ENCODE measurements around the gene MBD3L4. TPM values are rescaled to one million over a fixed set of nuclear protein-coding genes. Genes with fewer than 3 reads are reported as not detected.

MBD3L4 gene
- total RNA-seq, 1 experiment from 2014 or later = not detected

DNA sequence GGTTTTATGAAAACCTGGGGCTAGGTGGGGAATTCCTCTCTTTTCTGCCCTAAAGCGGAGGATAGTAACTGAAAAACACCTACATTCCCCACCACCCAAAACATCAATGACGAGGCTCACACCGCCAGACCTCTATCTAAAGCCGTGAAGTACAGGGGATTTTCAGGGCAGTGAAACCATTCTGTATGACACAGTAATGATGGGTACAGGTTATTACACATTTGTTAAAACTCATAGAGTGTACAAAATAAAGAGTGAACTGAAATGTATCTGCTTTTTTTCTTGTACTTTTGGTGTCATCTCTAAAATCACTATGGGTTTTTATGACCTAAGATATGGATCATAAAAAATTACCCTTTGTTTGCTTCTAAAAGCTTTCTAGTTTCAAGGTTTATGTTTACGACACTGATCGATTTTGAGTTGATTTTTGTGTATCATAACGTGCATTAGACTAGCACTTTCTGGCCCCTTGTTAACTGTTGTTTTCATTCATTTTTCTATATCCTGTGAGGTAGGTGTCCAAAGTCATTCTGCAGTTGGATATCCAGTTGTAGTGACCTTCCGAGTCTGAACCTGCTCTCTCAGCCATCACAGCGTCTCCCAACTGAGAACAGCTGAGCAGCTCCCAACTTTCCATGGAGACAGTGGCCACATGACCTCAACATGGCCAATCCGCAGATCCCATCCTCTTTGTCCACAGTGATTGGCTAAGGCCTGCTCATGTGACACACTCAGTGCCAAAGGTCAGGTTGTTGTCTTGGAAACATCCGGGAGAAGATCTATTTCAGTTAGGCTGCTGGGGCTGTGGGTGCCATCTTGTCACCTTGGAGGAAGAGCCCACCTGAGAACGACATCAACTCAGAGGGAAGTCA lies 29.0 kb downstream of the MBD3L4 start:
- Histone ChIP-seq H2AFZ (ENCODE audit: low read depth, low read length, poor library complexity, severe bottlenecking) (no peak overlapping the region), H3K36me3 (ENCODE audit: control insufficient read depth in 1 of 2, insufficient read depth in 2 of 2, low read length in 2 of 2) (no peaks in the 10 kb centered on the region), H3K79me2 (ENCODE audit: insufficient read depth, low read length) (no peaks in the 10 kb centered on the region), H3K27me3 (ENCODE audit: insufficient read depth, low read length) (no peaks in the 10 kb centered on the region), H3K4me3 (replicated peaks in 1 of 2; ENCODE audit: low read depth in 1 of 2, low read length in 2 of 2) (no peak overlapping the region), H3K9me2 (ENCODE audit: insufficient read depth) (no peaks in the 10 kb centered on the region), H3K9me3 (ENCODE audit: control insufficient read depth in 1 of 2, insufficient read depth in 1 of 2, low read depth in 1 of 2, low read length in 2 of 2) (no peaks in the 10 kb centered on the region), H3K4me2 (ENCODE audit: low read length) (no peak overlapping the region), H3K4me1 (ENCODE audit: control insufficient read depth in 1 of 2, insufficient read depth in 2 of 2, low read length in 2 of 2) (no peaks in the 10 kb centered on the region), H4K20me1 (ENCODE audit: insufficient read depth) (no peaks in the 10 kb centered on the region), H3K27ac (ENCODE audit: low read depth, low read length) (no peak overlapping the region), H3K9ac (ENCODE audit: low read length) (no peak overlapping the region)
- DNase-seq (ENCODE audit: low read depth, low spot score) (no peak), ATAC-seq (no peak)
- BruUV-seq (replicated peaks) = no TSS peak
- ChIA-PET RAD21 (ENCODE audit: low non-redundant PET in 1 of 2, low total read pairs in 2 of 2, uncharacterized antibody in 2 of 2, unreplicated experiment in 2 of 2) (no interaction called here), POLR2A (no interaction called here), CTCF (no interaction called here)
- intact Hi-C loops (cut with micrococcal nuclease) = no loop called here
- TF ChIP-seq POLR2A (IDR thresholded peaks at IDR 0.05; ENCODE audit: borderline replicate concordance, extremely low read depth, insufficient read depth, insufficient read length) (no peak), ZNF274 (IDR thresholded peaks at IDR 0.05; ENCODE audit: low read depth, low read length) (no peak), SP1 (IDR thresholded peaks at IDR 0.05; ENCODE audit: low read depth) (no peak), SIN3A (IDR thresholded peaks at IDR 0.05; ENCODE audit: low read depth) (no peak), ELF1 (IDR thresholded peaks at IDR 0.05; ENCODE audit: borderline replicate concordance, low read depth) (no peak), RAD21 (IDR thresholded peaks at IDR 0.05; ENCODE audit: low read depth) (no peak), FOSL1 (IDR thresholded peaks at IDR 0.05; ENCODE audit: low read depth) (no peak), EZH2phosphoT487 (IDR thresholded peaks at IDR 0.05; ENCODE audit: borderline replicate concordance) (no peak), EZH2 (IDR thresholded peaks at IDR 0.05) (no peak), CEBPB (IDR thresholded peaks at IDR 0.05; ENCODE audit: low read depth) (no peak), TCF7L2 (IDR thresholded peaks at IDR 0.05; ENCODE audit: borderline replicate concordance, extremely low read depth, insufficient read depth, insufficient read length) (no peak), SRF (IDR thresholded peaks at IDR 0.05; ENCODE audit: low read depth) (no peak), JUND (IDR thresholded peaks at IDR 0.05) (no peak), ZFX (IDR thresholded peaks at IDR 0.05) (no peak), EGR1 (IDR thresholded peaks at IDR 0.05; ENCODE audit: low read depth) (no peak)
- TF ChIP-seq, protein P1, sequence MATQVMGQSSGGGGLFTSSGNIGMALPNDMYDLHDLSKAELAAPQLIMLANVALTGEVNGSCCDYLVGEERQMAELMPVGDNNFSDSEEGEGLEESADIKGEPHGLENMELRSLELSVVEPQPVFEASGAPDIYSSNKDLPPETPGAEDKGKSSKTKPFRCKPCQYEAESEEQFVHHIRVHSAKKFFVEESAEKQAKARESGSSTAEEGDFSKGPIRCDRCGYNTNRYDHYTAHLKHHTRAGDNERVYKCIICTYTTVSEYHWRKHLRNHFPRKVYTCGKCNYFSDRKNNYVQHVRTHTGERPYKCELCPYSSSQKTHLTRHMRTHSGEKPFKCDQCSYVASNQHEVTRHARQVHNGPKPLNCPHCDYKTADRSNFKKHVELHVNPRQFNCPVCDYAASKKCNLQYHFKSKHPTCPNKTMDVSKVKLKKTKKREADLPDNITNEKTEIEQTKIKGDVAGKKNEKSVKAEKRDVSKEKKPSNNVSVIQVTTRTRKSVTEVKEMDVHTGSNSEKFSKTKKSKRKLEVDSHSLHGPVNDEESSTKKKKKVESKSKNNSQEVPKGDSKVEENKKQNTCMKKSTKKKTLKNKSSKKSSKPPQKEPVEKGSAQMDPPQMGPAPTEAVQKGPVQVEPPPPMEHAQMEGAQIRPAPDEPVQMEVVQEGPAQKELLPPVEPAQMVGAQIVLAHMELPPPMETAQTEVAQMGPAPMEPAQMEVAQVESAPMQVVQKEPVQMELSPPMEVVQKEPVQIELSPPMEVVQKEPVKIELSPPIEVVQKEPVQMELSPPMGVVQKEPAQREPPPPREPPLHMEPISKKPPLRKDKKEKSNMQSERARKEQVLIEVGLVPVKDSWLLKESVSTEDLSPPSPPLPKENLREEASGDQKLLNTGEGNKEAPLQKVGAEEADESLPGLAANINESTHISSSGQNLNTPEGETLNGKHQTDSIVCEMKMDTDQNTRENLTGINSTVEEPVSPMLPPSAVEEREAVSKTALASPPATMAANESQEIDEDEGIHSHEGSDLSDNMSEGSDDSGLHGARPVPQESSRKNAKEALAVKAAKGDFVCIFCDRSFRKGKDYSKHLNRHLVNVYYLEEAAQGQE (IDR thresholded peaks at IDR 0.05; ENCODE audit: low read depth) = no peak
- TF ChIP-seq, protein P2, sequence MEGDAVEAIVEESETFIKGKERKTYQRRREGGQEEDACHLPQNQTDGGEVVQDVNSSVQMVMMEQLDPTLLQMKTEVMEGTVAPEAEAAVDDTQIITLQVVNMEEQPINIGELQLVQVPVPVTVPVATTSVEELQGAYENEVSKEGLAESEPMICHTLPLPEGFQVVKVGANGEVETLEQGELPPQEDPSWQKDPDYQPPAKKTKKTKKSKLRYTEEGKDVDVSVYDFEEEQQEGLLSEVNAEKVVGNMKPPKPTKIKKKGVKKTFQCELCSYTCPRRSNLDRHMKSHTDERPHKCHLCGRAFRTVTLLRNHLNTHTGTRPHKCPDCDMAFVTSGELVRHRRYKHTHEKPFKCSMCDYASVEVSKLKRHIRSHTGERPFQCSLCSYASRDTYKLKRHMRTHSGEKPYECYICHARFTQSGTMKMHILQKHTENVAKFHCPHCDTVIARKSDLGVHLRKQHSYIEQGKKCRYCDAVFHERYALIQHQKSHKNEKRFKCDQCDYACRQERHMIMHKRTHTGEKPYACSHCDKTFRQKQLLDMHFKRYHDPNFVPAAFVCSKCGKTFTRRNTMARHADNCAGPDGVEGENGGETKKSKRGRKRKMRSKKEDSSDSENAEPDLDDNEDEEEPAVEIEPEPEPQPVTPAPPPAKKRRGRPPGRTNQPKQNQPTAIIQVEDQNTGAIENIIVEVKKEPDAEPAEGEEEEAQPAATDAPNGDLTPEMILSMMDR (IDR thresholded peaks at IDR 0.05 in 2 of 3, conservative IDR thresholded peaks at IDR 0.05 in 1 of 3; ENCODE audit: borderline replicate concordance in 1 of 3, insufficient read depth in 1 of 3, low read depth in 2 of 3, low read length in 2 of 3) = no peak
- TF ChIP-seq, protein P3, sequence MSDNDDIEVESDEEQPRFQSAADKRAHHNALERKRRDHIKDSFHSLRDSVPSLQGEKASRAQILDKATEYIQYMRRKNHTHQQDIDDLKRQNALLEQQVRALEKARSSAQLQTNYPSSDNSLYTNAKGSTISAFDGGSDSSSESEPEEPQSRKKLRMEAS (IDR thresholded peaks at IDR 0.05) = no peak
